ENCODE results near the gene ETFDH. TPM values are rescaled to one million over a fixed set of nuclear protein-coding genes. Genes with fewer than 3 reads are reported as not detected.

ETFDH gene
- total RNA-seq (2022; extraction: Qiagen RNA extraction; ENCODE audit: low read depth): 4.0 to 6.8 TPM (median 5.1 TPM) in 5 replicates

DNA sequence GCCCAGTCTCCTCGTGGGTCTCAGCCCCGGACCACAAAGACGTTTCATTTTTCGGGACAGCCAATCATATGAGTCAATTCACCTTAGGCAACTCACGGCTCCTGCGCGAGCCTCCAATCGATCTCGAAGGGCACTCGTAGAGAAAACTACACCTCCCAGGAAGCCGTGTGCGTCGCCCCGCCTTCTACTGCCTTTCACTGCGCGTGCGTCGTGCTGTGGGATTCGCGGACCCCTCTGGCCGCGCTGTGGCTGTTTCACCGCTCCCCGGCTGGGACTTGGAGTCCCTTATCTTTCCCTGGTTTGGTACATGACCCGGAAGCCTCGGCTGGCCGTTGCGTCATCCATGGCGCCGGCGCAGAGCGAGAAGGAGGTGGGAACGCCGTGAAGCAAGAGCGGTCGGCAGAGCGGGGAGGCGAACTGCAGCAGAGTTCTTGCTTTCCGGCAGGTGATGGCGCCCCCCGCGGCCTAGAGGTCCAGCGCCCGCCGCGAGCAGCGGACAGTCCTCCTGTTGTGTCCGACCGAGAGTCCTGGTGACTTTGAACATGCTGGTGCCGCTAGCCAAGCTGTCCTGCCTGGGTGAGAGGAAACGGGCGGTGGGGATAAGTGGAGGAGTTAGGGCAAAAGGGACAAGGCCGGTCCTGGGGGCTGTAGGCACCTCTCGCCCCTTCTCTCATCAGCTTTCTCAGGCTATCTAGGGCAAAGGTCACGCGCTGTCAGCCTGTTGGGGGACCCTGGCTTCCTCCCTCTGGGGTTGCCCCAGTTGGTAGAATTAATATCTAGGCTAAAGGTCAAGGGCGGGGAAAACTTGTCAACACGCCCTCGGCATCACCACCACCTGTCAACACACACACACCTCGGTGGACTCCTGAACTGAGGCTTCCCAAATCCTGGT lies at the start of gene ETFDH:
Gene ETFDH, plus strand, starts transcription at position 382 of the 892 bp plus-strand sequence. Its CDS starts 161 bp downstream, at position 543.

DNA sequence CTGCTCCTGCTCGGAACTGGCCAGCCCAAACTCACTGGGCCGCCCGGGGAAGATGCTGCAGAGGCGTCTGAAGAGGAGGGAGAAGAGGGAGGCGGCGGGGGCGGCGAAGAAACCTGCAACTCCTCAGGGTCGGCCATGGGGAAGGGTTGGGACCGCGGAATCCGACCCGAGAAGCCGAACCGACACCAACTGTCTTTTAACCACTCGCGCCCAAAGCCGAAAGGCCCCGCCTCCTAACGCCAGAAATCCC lies 506 bp upstream of the ETFDH start, which contains the start of gene C4orf46:
Gene C4orf46, minus strand, starts transcription at position 223 of the 250 bp plus-strand sequence. Its CDS starts 86 bp downstream, at position 137.

DNA sequence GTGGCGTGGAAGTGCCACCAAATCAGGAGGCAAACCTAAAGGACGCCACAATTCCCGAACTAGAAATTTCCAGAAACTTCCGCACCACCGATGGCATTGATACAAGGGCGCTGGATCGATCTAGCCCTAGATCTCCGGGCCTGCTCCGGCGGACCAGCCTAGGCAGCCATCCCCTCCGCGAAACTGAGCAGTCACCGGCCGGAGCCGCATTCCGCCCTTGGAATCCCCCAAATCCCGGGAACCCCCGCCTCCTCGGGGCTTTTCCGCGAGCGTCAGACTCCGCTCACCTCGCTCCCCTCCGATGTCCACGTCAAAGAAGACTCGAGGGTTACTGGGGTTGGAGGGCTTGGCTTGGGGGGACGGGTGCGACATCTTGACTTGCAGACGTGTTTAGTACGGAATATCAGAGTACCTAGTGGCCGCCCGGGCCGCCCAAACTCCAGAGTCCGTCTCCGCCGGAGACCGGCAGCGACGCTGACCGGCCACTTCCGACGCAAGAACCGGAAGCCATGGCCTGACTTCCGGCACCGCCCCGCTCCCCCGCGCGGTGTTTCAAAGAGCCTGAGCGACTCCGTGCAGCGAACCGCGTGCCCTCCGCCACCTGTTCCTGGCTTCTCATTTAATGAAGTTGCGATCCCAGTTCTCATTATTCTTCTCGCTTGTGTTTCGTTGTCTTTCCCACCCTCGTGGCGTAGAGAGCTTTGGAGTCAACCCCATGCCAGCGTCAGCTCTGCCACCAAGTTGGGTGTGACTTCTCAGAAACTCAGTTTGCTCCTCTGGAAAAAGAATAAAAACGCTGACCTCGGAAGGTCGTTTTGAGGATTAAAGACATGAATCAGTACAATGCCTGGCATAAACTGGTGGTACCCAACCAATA lies 51.1 kb downstream of the ETFDH start, which contains the start of gene PPID:
Gene PPID, minus strand, starts transcription at position 480 of the 877 bp plus-strand sequence. Its CDS starts 108 bp downstream, at position 372.

Other genes starting within 250 kb of the ETFDH start
- gene RXFP1, start 150.4 kb upstream of the ETFDH start, total RNA-seq (2022; extraction: Qiagen RNA extraction; ENCODE audit: low read depth): not detected in 5 replicates
- 4.8 to 10.3 TPM (median 9.3 TPM) in 5 replicates for gene C4orf46, start 409 bp upstream of the ETFDH start, total RNA-seq (2022; extraction: Qiagen RNA extraction; ENCODE audit: low read depth)
- 32.4 to 37.6 TPM (median 36.9 TPM) in 5 replicates for gene PPID, start 51.1 kb downstream of the ETFDH start, total RNA-seq (2022; extraction: Qiagen RNA extraction; ENCODE audit: low read depth)
- gene FNIP2, start 96.7 kb downstream of the ETFDH start, total RNA-seq (2022; extraction: Qiagen RNA extraction; ENCODE audit: low read depth): 2.6 to 4.8 TPM (median 4.6 TPM) in 5 replicates